HG03175 (cell line): ENCODE results near the gene KLHL29.

ENCODE experiments used
- ATAC-seq: cut with Tn5 transposase; IDR thresholded peaks from one replicate; pipeline ENCODE4 v1.9.1; 2021; ENCODE audit warnings: mild to moderate bottlenecking, moderate library complexity; ENCODE audit not compliant: unreplicated experiment

Gene KLHL29

DNA sequence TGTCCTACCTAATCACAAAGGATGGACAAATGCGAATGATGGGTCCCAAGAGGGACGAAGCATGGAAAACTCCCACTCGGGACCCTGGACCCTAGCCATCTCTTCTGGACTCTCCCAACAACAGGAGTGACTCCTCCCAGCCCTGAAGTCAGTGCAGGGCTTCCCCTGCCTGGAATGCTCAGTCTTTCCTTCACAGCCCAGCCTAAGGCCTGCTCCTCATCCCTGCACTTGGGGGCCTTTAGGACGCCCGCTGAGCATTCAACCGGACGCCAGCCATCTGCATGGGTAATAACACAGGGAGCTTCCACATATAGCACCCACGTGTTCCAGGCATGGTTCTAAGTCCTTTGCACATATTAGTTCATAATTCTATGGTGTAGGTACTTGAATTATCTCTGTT, 237.5 kb downstream of the KLHL29 start:
- ATAC-seq = no peak

DNA sequence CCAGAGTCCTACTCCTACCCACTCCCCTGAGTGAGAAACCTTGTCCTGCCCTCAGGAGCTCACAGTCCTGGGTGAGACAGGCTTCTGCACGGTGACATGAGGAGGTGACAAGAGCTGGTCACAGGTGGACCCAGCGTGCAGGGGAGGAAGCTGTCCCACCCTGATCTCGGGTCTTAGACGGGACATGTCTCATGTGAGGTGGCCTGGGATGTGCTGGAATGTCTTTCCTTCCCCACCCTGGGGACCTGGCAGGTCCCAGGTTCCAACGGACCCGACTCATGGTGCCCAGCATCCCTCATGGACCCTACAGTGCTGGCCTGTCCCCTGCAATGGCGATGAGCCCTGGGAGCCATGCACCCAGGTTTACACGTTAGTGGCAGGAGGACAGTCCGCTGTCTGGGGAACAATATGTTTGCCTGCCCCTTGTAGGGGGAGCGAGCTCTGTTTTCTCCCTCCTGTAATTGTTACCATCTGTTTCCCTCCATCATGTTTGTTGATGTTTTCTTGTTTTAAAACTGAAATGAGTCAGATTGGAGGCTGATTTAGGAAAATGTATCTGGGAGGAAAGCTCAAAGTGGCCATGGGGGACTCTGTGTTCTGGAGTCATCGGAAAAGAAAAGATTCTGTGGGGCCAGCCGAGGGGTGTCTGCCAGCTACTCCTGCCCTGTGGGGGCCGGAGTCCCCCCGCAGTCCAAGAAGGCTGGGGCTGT, 238.1 kb downstream of the KLHL29 start:
- no peak for ATAC-seq

DNA sequence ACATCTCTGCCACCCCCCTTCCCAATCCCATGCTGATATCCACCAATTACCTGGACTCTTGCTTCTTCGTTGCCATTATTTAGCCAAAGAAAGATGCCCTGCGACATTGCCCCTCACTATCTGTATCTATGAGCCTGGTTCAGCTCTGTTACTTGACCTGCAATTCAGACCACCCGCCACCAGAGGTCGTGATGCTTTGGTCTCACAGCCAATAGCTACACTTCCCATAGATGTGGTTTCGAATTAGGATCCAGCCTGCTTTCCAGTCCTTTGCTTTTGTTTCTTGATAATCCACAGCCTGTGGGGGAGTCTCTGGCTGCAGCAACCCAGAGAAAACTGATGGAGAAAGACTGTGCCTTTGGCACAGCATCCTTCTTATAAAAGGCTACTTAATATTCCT, 239.4 kb downstream of the KLHL29 start:
- ATAC-seq = no peak

DNA sequence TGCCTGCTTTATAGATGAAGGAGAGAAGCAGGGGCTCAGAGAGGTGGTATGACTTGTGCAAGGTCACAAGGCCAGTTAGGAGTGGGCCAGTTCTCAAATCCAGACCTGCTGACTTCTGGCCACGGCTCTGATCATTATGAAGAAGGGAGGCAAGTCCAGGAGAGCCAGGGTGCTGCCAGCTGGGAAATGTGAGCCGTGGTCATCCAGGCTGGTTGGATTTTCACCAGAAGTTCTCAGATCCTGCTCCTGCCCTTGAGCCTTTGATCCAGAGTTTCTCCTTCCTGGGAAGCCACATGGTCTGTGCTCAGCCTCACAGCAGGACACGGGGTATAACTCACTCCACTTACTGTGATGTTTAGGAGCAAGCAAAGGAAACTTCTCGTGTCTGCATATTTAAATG, 239.9 kb downstream of the KLHL29 start:
- ATAC-seq = no peak

DNA sequence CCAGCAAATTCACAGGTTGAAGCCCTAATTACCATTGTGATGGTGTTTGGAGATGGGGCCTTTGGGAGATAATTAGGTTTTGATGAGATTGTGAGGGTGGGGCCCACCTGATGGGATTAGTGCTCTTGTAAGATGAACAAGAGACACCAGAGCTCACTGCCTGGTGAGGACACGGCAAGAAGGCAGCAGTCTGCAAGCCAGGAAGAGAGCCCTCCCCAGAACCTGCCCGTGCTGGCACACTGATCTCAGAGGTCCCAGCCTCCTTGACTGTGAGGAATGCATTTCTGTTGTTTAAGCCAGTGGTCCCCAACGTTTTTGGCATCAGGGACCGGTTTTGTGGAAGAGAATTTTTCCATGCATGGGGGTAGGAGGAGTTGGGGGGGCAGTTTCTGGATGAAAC, 240.7 kb downstream of the KLHL29 start:
- no peak for ATAC-seq

DNA sequence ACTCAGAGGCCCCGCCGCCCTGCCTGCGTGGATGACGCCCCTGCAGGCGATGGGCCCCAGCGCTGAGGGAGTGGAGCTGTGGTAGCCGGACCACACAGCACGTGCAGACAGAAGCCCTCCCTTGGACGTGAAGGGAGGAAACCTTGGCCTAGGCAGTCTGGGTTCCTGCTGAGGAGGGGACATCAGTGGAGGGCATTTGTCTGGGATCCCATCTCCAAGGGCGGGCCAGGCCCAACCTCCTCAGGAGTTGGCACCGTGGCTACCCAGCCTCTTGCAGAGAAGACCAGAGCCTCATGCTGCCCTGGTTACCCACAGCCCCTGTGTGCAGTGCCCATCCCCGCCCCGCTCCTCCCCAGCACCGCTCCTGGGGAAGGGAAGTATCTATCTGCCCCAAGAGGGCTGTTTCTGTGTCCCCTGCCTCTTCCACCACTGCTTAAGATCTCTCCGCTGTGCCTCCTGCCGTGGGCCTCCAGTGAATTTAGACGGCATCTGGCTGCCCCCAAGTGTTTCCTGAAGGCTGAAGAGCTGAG, 241.8 kb downstream of the KLHL29 start:
- ATAC-seq = no peak

DNA sequence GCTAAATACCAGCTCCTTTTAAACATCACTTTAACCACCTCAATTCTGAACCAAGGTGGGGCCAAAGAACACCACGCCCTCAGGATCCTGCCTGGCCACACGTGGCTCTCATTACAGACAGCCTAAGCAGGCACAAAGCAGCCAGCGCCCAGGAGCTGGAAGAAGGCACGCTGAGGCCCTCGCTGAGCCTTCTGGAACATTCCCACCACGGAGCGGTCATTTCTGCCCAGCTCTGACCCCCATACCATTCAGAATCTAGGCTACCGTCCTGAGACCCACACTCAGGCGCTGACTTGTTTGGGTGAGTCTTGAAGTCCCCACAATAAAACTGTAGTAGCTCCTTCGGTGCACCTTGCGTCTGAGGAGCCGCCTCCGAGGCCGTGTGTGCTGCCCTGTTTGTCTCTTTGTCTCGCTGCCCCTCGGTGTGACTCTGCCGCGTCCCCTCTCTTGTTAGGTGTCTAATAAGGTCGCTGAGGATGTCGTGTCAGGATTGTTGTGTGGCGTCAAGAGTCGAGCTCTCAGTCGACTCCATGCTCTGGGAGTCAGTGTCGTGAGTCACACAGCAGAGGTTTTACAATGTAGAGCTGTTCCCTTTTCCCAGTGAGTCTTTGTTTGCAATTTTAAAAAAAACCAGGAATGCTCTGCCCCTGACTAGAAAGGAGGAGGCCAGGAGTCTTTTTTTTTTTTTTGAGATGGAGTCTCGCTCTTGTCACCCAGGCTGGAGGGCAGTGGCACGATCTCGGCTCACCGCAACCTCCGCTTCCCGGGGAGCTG, 242.4 kb downstream of the KLHL29 start:
- ATAC-seq = no peak

DNA sequence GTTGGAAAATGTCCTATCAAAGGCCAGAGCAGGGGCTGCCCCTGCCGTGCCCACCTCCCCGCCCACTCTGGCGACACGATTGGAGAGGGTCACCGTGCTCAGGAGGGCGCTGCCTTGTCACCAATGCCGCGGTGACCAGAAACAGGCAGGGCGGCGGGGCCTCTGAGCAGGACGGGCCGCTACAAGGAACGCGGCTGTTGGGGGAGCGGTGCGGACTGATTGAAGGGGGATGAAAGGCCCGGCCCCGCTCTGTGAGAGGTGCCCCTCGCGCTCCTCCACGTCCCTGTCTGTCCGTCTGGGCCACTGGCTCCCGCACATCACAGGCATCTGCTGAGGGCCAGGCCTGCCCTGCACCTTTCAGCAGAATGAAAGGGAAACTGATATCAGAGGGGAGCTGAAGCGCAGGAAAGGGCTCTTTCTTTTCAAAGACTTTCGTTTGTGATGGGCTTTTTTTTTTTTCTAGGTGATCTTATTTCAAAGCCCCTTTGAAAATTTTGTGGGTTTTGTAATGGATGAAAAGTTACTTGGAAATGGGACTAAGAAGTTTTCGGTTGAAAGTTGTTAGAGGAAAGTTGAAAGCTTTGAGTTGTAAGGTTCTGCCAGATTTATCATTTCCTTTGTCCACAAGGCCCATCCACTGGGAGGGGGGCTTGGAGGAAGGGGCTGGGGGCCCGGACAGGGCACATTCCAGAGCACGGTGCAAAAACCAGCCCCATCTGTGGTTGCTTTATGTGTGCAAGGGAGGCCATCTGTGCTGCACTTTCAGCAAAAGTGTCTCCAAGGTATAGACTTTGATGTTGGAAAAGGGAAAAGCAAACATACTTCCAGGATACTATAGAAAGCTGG, 244.2 kb downstream of the KLHL29 start:
- ATAC-seq = no peak

DNA sequence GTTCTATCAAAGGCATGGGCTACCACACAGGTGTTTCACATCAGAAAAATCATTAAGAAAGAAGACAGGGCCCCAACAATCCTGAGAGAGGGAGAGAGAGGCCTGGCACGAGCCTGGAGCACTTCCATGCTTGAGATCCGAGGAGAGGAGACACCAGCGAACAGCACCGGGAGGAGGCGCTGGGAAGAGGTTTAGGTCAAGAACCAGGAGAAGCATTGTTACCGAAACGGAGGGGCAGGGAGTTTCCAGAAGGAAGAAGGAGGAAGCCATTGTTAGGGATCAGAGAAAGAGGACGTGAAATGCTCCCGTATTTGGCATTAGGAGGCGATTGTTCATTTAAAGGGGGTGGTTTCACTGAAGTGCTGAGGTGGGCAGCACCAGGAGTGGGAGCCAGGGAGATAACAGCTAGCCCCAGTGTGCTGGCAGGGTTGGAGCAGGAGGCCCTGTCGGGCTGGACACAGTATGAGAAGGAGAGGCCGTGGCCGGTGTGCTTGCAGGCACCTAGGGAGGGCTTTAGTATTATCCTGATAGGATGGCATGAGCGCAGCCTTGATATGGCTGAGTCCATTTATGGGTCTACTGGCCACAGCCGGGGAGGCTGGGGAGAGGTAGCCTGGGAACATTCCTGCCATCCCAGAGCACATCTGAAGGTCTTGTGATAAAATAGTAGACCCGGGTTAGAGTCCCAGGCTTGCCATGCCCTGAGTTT, 244.9 kb downstream of the KLHL29 start:
- no peak for ATAC-seq

DNA sequence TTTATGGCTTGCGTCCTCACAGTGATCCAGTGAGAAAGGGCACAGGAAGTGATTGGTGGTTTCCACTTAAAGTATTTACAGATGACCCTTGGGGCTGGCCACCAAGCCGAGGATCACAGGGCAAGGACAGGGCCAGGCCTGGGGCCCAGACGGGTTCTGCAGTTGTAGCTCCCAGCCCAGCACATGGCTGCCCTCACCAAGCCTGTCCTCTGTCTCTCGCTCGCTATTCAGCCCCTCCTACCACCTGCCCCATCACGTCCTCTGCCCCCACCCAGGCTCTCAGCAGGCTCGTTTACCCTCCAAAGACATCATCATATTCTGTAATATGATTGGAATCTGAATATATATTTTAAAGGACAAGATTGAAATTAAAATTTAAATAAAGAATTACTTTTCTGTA, 246.0 kb downstream of the KLHL29 start:
- no peak for ATAC-seq

DNA sequence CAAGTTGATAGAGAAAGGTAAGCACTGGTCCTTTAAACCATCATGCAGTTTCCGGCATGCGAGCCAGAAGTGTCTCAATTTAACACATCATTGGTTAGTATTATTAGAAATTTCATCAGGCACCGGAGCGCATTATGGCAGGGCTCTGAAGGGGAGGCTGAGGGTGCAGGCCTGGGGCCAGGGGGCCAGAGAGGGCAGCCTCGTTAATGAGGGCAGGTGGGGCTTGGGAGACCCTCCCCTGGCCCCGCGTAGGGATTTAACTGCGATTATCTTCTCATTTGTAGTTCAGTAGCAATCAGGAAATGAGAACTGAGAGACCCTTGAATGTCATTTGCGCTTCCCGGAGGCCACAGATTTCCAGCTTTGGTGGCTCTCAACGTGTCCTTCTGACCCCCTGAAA, 246.4 kb downstream of the KLHL29 start:
- ATAC-seq = no peak

DNA sequence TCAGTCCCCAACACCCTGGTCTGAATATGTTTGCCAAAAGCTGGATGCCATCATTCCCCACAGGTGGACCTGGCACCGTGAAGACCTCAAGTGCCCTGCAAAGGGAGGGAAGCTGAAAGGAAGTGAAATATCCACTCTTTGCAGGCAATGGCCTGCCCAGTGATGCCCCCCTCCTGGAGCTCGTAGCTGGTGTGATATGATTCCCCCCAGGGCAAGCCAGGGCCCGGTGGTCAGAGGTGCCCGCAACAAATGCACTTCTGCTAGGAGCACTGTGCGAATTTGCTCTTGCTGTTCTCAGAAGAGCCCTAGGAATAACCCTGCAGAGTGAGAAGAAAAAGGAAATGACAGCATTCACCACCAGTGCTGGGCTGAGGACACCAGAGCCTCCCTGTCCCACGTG, 247.4 kb downstream of the KLHL29 start:
- no peak for ATAC-seq

DNA sequence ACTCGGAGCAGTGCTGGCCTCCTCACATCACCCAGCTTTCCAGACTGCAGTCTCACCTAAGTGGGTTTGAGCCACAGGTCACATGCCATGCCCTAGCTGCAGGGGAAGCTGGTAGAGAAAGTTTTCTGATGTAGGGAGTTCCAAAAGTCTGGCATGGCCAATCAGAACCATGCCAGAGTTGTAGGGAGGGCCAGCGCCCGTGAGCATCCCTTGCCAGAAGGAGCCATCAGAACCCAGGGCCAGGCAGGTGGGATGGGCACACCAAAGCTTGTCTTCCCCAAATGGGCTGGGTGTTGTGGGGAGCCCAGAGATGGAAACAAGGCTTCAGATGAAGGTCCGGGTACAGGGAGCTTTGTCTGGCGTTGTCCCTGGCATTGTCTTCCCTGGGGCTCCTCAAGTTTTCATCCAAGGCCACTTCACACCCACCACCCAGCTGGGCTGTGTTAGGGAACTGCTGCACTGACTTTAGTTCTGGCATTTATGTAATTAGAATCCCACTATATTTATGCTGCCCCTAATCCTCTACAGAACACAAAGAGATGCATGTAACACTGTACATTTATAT, 247.9 kb downstream of the KLHL29 start:
- ATAC-seq = no peak

DNA sequence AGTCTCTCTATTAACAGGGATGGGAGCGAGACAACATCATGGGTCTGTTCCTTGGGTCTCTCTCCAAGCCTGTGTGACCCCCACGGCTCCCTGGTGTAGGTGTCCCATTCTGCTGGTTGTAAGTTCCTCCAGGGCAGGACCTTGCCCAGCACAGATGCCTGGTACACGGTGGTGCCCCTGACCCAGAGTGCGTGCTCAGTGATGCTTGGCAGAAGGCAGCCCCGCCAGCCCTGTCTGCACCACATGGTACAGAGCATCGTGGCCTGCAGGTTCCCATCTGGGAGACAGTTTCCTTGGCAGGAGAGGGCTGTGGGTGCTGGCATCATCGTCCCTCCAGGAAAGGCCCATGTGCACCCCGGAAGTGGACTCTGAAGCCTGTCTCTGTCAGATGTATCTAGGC, 249.0 kb downstream of the KLHL29 start:
- ATAC-seq = no peak

DNA sequence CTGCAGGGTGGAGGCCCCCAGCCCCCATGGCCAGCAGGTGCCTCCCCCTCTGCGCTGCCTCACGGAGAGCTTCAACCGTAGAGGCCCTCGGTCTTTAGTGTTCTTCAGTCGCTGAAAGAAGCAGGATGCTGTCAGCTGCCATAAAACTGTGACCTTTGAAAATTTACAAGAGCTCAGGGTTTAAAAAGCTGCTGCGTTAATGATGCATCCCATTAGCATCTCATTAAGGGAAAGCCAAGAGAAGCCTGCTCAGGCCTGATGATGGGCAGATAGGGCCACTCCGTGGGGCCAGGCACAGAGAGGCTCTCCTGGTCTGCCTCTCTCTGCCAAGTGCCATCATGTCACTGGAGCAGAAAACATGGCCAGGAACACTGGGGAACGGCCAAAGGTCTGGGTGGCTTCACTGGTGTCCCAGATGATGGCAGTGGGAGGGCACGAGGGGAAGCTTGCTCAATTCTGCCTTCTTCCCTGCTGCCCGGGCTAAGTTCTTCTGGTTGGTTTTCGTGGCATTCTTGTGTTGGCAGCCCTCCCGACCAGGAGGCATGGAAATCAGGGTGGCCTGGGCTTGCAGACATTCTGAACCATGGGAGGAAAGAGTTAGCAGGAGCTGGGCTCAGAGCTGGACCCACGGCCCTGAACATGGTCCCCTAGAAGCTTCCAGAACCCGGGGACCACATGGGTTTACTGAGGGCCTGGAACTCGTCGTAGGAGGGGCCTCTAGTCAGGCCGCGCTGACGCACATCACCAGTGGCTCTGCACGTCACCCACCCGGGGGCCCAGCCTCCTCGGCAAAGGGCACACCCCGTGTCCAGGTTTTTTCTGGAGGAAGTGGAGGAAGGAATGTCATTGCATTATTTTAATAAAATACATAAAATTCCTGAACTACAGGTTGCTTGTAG, 250.7 kb downstream of the KLHL29 start:
- no peak for ATAC-seq

DNA sequence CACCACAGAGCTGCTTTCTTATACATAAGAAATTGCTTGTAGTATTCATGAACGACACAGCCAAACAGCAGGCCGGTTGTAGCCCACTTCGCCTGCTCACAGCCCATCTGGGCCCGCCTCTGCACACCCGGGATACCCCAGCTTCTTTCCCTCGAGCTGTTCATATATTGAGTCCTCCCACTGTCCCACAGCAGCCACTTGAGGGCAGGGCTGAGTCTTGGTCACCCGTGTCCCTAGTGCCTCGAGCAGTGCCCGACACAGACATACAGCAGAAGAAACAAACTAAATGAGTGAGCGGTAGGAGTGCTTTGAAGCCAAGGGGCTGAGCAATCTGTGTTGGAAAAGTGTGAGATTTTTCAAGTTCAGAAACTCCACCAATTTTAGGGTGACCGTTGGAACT, 251.4 kb downstream of the KLHL29 start:
- ATAC-seq = no peak

DNA sequence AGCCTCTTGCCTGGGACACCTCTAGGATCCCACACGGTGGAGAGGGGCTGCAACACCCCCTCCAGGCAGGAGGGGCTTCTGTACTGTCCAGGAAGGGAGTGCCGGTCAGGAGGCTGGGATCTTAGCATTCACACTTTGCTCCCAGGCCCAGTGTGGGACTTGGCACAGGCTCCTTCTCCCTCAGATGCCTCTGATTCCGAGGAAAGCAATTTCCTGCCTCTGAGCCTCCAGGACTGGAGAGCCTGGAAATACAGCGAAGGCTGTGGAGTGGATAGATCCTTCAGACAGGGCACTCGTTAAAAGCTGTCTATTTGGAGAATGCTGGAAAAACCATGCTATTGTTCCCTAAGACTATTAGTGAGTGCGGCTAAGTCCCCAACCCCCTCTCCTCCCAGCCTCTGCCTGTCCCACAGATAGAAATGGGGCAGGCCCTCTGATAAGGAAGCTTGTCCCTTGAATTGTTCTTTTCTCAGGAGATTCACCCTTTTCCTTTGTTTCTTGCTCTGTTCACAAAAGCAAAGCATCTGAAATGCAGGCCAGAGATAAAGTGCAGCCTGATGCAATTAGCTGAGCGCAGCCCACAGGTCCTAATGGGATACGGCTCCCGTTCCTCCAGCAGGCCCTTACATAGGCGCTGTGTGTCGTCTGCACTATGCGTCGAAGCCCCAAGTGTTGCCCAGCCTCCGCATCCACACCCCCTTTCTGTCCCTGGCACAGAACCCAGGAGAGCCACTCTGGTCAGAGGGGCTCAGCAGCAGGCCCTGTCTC, 252.2 kb downstream of the KLHL29 start:
- no peak for ATAC-seq

DNA sequence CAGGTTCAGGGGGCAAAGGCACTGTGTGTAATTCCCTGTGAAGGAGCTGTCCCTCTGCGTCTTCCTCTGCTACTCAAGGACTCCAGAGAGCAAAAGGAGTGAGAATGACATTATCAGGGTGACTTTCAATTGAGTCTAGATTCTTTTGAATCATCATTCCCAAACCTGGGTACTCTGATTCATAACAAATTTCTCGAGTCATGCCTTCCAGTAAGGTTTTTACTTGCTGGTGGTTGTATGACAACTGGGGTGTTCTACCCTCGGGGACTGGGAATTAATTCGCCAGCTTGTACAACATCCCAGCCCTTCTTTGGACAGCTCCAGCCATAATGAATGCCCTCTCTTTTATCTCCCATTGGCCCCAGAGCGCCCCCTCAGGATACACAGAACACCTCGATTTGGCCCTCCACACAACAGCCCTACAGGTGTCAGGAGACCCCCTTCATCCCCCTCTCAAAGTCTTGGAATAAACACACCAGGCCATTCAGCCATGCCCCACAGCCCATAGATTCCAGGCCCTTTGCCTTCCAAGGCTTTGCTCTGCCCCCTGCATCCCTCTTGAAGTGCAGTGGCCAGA, 254.5 kb downstream of the KLHL29 start:
- no peak for ATAC-seq
